Epithelial cell of proximal tubule (primary cell): ENCODE results near the gene NAA40. TPM values are rescaled to one million over a fixed set of nuclear protein-coding genes. Genes with fewer than 3 reads are reported as not detected.
A peak's percentile ranks its signal among the peaks of the same experiment; 100 is the strongest.

ENCODE experiments used
- DNase-seq: peaks from one replicate; pipeline ENCODE4 v3.0.0-alpha.2; 2011; ENCODE audit warnings: low read depth
- H3K4me3 ChIP-seq: 2 replicates; pipeline ENCODE4 v1.5.1; 2011; ENCODE audit warnings: low read depth, mild to moderate bottlenecking, low read length
- total RNA-seq: library from RNA; depleted of rRNA; stranded (reverse); fragments of >200 nt; gene quantifications from 2 replicates; pipeline ENCODE4 v1.2.3, GENCODE V29; 2015
- TF ChIP-seq, protein P1 (sequence below): conservative IDR thresholded peaks from 2 replicates; pipeline ENCODE4 v1.5.1; 2012; ENCODE audit warnings: low read depth, mild to moderate bottlenecking, low read length

The NAA40 gene
- total RNA-seq, 1 donor from 2014 or later: 17.6 TPM

DNA sequence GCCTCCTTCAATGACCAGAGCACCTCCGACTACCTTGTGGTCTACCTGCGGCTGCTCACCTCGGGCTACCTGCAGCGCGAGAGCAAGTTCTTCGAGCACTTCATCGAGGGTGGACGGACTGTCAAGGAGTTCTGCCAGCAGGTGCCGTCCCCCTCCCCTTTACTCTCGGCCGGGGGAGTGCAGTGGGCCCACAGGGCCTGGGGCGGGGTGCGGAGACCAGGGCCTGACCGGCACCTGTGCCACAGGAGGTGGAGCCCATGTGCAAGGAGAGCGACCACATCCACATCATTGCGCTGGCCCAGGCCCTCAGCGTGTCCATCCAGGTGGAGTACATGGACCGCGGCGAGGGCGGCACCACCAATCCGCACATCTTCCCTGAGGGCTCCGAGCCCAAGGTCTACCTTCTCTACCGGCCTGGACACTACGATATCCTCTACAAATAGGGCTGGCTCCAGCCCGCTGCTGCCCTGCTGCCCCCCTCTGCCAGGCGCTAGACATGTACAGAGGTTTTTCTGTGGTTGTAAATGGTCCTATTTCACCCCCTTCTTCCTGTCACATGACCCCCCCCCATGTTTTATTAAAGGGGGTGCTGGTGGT lies 58.4 kb downstream of the NAA40 start:
- H3K4me3 ChIP-seq: no peak overlapping the region
- DNase-seq: no peak
- TF ChIP-seq, protein P1, sequence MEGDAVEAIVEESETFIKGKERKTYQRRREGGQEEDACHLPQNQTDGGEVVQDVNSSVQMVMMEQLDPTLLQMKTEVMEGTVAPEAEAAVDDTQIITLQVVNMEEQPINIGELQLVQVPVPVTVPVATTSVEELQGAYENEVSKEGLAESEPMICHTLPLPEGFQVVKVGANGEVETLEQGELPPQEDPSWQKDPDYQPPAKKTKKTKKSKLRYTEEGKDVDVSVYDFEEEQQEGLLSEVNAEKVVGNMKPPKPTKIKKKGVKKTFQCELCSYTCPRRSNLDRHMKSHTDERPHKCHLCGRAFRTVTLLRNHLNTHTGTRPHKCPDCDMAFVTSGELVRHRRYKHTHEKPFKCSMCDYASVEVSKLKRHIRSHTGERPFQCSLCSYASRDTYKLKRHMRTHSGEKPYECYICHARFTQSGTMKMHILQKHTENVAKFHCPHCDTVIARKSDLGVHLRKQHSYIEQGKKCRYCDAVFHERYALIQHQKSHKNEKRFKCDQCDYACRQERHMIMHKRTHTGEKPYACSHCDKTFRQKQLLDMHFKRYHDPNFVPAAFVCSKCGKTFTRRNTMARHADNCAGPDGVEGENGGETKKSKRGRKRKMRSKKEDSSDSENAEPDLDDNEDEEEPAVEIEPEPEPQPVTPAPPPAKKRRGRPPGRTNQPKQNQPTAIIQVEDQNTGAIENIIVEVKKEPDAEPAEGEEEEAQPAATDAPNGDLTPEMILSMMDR: no peak

- DNase-seq: no peak
Observed at GRCh38 chr11:63997801-63998337, 59.1 kb downstream of the NAA40 start.

GRCh38 chr11:63998558-63999348 lies 60.0 kb downstream of the NAA40 start:
- DNase-seq: no peak
- TF ChIP-seq, protein P1: no peak
- H3K4me3 ChIP-seq: no peak overlapping the region

More at GRCh38 chr11:63997801-63998337, 59.1 kb downstream of the NAA40 start:
- TF ChIP-seq, protein P1: no peak
- H3K4me3 ChIP-seq: no peak overlapping the region

DNA sequence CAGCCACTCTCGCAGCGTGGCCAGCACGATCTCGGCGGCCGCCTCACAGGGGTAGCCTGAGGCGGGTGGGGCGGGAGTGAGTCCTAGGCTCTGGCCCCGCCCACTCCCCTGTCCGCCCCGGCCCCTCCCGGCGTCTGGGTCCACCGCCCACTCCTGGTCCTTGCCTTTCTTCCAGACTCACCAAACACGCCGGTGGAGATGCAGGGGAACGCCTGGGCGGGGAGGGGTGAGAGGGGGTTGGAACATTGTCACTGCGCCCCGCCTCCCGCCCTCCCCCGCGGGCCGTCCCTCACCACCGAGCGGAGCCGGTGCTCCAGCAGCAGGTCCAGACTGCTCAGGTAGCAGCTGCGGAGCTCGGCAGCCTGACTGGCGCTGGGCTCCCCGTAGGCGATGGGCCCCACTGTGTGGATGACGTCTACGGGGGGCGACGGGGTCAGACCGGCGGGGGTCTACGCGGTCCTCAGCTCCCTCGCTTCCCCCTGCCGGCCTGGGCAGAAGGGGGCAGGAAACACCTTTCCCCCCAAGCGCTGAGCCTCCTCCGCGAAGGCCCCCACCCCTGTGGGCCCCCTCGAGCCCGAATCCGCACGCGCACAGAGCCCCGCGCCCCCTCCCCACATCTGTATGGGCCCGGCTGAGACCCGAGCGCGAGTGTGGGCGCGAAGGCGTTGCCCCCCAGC lies 60.7 kb downstream of the NAA40 start:
- TF ChIP-seq, protein P1: no peak
- DNase-seq: no peak
- H3K4me3 ChIP-seq: no peak overlapping the region

- TF ChIP-seq, protein P1: peak; percentile 46
- peak overlapping the region; percentile 6 for H3K4me3 ChIP-seq
- DNase-seq: no peak
Observed at GRCh38 chr11:64000026-64000739, 61.4 kb downstream of the NAA40 start.

DNA sequence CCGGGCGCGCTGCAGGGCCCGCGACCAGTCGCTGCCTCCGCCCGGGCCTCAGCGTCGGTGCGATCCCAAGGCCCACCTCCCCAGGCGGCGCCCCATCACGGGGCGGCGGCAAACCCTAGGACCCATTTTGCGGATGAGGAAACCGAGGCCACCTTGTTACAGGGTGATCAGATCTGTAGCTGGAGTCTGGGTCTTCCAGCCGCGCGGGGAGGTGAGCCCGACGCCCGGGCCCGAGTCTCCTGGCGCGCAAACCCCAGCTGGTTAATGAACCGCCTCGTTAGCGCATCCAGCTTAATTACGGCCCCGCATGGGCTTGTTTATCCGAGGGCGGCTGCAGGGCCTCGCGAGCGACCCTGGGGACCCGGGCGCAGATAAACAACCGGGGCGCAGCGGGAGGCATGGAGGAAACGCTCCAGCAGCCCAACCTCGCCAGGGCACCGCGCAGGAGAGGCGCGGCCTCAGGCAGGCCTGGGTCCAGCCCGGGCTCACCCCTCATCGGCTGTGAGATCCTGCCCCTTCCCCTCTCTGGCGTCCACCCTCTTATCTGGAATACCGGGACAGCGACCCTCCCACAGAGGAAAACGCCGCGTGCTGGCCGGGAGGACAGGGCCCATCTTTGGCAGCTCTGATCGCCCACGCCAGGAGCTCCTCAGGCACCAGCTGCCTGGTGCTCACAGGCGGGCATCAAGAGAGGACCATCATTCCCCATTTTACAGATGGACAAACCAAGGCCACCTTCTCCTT lies 62.1 kb downstream of the NAA40 start:
- no peak for DNase-seq
- H3K4me3 ChIP-seq: peak overlapping the region; percentile 6
- TF ChIP-seq, protein P1: no peak
